ENCODE measurements around the gene PPP2R3B. TPM values are rescaled to one million over a fixed set of nuclear protein-coding genes. Genes with fewer than 3 reads are reported as not detected.

PPP2R3B gene
- total RNA-seq, 2 experiments from 2014 or later = 25.5 to 30.6 TPM

Other genes starting within 250 kb of the PPP2R3B start
- 10 to 100 TPM; 43.1 to 43.8 TPM for gene PLCXD1, start 105.5 kb downstream of the PPP2R3B start, total RNA-seq
- 10 to 100 TPM; 70.5 to 71.7 TPM for gene GTPBP6, start 68.1 kb downstream of the PPP2R3B start, total RNA-seq
- gene SHOX, start 243.9 kb upstream of the PPP2R3B start, total RNA-seq = not detected